HT-29 (cell line): ENCODE data around the gene SUSD4. TPM values are rescaled to one million over a fixed set of nuclear protein-coding genes. Genes with fewer than 3 reads are reported as not detected.
"Not testable (repeated sequence)": the region's sequence is repeated elsewhere in the genome, so short reads cannot be mapped to it uniquely, and the experiment has no call there.

Experiments
- DNase-seq: peaks from one replicate; pipeline ENCODE4 v3.0.0-alpha.2; 2015; ENCODE audit warnings: low spot score
- total RNA-seq: library from RNA; depleted of rRNA; stranded (reverse); fragments of >200 nt; shearing (Covaris generic); gene quantifications from 2 replicates; pipeline ENCODE4 v1.2.3, GENCODE V29; 2014

Gene SUSD4
- total RNA-seq, 1 experiment from 2014 or later, result 0.20 TPM

- no peak for DNase-seq
Observed at GRCh38 chr1:223291796-223292195, 72.2 kb downstream of the SUSD4 start.

GRCh38 chr1:223290397-223290796, 73.6 kb downstream of the SUSD4 start:
- no peak for DNase-seq

- DNase-seq, result no peak
Observed at GRCh38 chr1:223289621-223290020, 74.4 kb downstream of the SUSD4 start.

GRCh38 chr1:223288826-223289225, 75.2 kb downstream of the SUSD4 start:
- DNase-seq, result no peak

- no peak for DNase-seq
Observed at GRCh38 chr1:223285452-223285851, 78.5 kb downstream of the SUSD4 start.

- not testable (repeated sequence) for DNase-seq
Observed at GRCh38 chr1:223283697-223284096, 80.3 kb downstream of the SUSD4 start.

- DNase-seq, result not testable (repeated sequence)
Observed at GRCh38 chr1:223278311-223278710, 85.7 kb downstream of the SUSD4 start.

GRCh38 chr1:223276029-223276428, 87.9 kb downstream of the SUSD4 start:
- DNase-seq, result no peak

GRCh38 chr1:223273511-223273910, 90.5 kb downstream of the SUSD4 start:
- DNase-seq, result no peak

GRCh38 chr1:223271085-223271781, 92.7 kb downstream of the SUSD4 start:
- no peak for DNase-seq

- no peak for DNase-seq
Observed at GRCh38 chr1:223270155-223270554, 93.8 kb downstream of the SUSD4 start.

- DNase-seq, result no peak
Observed at GRCh38 chr1:223269006-223269405, 95.0 kb downstream of the SUSD4 start.

- no peak for DNase-seq
Observed at GRCh38 chr1:223266632-223267172, 97.3 kb downstream of the SUSD4 start.

- no peak for DNase-seq
Observed at GRCh38 chr1:223264983-223265908, 98.7 kb downstream of the SUSD4 start.

GRCh38 chr1:223264529-223264928, 99.4 kb downstream of the SUSD4 start:
- DNase-seq, result no peak

- no peak for DNase-seq
Observed at GRCh38 chr1:223261914-223262313, 102.1 kb downstream of the SUSD4 start.

- no peak for DNase-seq
Observed at GRCh38 chr1:223260712-223261111, 103.3 kb downstream of the SUSD4 start.

- no peak for DNase-seq
Observed at GRCh38 chr1:223259462-223259861, 104.5 kb downstream of the SUSD4 start.

GRCh38 chr1:223258751-223259198, 105.2 kb downstream of the SUSD4 start:
- peak; percentile 33 for DNase-seq

GRCh38 chr1:223257856-223258550, 106.0 kb downstream of the SUSD4 start:
- DNase-seq, result no peak

GRCh38 chr1:223256034-223256433, 107.9 kb downstream of the SUSD4 start:
- DNase-seq, result no peak

GRCh38 chr1:223253916-223254315, 110.1 kb downstream of the SUSD4 start:
- DNase-seq, result no peak
